ENCODE results near the gene PVALEF.

PVALEF gene

DNA sequence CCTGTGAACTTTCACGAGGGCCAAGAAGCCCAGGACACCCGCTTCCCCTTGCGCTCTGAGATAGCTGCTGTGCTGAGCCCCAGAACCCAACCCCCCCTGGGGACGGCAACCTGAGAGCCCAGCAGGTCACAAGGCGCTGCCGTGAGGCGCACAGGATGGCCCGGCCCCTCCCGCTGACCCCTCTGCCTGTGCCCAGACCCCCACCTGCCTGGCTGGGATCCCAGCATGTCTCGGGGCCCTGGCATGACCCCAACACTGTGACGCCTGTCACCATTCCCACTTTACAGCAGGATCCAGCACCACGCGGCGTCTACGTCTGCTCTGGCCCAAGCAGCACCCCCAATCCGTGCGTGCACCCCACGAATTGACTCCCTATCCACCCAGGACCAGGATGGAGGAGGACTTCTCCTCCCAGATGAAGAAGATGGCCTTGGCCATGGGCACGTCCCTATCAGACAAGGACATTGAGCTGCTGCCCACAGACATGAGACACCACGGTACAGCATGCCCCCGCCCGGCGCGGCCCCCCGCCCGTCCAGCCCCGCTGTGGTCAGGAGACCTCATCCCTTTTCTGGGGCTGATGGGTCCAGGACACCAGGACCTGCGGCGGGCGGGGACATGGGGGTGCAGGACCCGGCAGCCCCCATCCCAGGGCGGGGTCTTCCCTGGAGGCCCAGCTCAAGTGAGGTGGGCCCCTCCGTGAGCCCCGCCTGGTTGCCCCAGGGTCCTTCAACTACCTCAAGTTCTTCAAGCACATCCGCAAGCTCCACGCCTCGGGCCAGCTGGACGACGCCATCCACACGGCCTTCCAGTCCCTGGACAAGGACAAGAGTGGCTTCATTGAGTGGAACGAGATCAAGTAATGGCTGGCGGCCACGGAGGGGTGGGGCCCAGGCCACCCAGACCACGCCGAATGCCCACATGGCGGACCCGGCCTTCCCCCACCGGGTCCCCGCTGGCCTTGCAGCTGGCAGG, 15.8 kb downstream of the PVALEF start:
- Histone ChIP-seq H3K27me3 (ENCODE audit: insufficient read depth, poor library complexity, severe bottlenecking) (peaks cover 9% of the 10 kb centered on the region), H3K4me3 (replicated peaks; ENCODE audit: insufficient read depth, low read length) (no peak overlapping the region)
- DNase-seq (ENCODE audit: low read depth in 1 of 2, low spot score in 1 of 2): no peak

DNA sequence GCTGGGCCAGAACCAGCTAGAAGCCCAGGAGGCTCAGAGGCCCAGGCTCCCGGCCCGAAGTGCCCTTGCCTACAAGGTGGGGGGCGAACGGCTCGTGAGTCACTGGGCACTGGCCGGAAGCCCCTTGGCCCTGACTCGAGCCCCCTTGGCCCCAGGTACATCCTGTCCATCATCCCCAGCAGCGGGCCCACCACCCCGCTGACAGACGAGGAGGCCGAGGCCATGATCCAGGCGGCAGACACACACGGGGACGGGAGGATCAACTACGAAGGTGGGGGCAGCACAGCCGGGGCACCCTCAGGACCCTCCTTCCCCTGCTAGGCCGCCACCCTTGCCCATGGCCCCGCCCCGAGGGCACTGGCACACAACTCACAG, 16.5 kb downstream of the PVALEF start:
- TF ChIP-seq, protein P1, sequence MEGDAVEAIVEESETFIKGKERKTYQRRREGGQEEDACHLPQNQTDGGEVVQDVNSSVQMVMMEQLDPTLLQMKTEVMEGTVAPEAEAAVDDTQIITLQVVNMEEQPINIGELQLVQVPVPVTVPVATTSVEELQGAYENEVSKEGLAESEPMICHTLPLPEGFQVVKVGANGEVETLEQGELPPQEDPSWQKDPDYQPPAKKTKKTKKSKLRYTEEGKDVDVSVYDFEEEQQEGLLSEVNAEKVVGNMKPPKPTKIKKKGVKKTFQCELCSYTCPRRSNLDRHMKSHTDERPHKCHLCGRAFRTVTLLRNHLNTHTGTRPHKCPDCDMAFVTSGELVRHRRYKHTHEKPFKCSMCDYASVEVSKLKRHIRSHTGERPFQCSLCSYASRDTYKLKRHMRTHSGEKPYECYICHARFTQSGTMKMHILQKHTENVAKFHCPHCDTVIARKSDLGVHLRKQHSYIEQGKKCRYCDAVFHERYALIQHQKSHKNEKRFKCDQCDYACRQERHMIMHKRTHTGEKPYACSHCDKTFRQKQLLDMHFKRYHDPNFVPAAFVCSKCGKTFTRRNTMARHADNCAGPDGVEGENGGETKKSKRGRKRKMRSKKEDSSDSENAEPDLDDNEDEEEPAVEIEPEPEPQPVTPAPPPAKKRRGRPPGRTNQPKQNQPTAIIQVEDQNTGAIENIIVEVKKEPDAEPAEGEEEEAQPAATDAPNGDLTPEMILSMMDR (IDR thresholded peaks at IDR 0.05; ENCODE audit: insufficient read depth, low read length): no peak
- TF ChIP-seq GABPA (IDR thresholded peaks at IDR 0.05; ENCODE audit: low read depth) (no peak), SPI1 (IDR thresholded peaks at IDR 0.05; ENCODE audit: borderline replicate concordance, low read depth) (no peak), POLR2AphosphoS5 (IDR thresholded peaks at IDR 0.05; ENCODE audit: low read depth) (no peak)
- TF ChIP-seq, protein P2, sequence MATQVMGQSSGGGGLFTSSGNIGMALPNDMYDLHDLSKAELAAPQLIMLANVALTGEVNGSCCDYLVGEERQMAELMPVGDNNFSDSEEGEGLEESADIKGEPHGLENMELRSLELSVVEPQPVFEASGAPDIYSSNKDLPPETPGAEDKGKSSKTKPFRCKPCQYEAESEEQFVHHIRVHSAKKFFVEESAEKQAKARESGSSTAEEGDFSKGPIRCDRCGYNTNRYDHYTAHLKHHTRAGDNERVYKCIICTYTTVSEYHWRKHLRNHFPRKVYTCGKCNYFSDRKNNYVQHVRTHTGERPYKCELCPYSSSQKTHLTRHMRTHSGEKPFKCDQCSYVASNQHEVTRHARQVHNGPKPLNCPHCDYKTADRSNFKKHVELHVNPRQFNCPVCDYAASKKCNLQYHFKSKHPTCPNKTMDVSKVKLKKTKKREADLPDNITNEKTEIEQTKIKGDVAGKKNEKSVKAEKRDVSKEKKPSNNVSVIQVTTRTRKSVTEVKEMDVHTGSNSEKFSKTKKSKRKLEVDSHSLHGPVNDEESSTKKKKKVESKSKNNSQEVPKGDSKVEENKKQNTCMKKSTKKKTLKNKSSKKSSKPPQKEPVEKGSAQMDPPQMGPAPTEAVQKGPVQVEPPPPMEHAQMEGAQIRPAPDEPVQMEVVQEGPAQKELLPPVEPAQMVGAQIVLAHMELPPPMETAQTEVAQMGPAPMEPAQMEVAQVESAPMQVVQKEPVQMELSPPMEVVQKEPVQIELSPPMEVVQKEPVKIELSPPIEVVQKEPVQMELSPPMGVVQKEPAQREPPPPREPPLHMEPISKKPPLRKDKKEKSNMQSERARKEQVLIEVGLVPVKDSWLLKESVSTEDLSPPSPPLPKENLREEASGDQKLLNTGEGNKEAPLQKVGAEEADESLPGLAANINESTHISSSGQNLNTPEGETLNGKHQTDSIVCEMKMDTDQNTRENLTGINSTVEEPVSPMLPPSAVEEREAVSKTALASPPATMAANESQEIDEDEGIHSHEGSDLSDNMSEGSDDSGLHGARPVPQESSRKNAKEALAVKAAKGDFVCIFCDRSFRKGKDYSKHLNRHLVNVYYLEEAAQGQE (IDR thresholded peaks at IDR 0.05; ENCODE audit: insufficient replicate concordance, low read depth): no peak
- Histone ChIP-seq H3K27ac (replicated peaks) (no peak overlapping the region), H3K4me3 (replicated peaks; ENCODE audit: insufficient read depth, low read length) (no peak overlapping the region), H3K27me3 (ENCODE audit: insufficient read depth, poor library complexity, severe bottlenecking) (peaks cover 9% of the 10 kb centered on the region)
- no peak for DNase-seq (ENCODE audit: low read depth in 1 of 2, low spot score in 1 of 2)

More for the DNA sequence above, 15.8 kb downstream of the PVALEF start:
- TF ChIP-seq SPI1 (IDR thresholded peaks at IDR 0.05; ENCODE audit: borderline replicate concordance, low read depth): no peak
- no peak for TF ChIP-seq POLR2AphosphoS5 (IDR thresholded peaks at IDR 0.05; ENCODE audit: low read depth)
- TF ChIP-seq, protein P2 (IDR thresholded peaks at IDR 0.05; ENCODE audit: insufficient replicate concordance, low read depth): no peak
- TF ChIP-seq GABPA (IDR thresholded peaks at IDR 0.05; ENCODE audit: low read depth): no peak
- TF ChIP-seq, protein P1 (IDR thresholded peaks at IDR 0.05; ENCODE audit: insufficient read depth, low read length): no peak
- H3K27ac ChIP-seq (replicated peaks): no peak overlapping the region

DNA sequence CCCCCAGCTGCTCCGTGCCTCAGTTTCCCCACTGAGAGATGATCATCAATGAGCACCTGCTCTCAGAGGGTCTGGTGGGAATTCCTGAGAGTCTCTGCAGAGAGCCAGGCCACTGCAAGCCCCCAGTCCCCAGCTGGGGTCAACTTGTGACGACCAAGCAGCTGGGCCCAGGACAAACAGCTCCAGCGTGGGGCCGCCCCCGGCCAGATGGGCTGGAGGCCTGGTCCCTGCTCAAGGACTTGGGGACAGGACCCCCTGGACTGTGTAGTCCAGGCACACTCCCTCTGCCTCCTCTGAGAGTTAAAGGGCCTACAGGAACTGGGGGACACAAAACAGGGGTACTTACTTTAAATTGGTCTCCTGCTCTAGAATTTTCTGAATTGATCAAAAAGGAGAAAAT, 17.3 kb downstream of the PVALEF start:
- Histone ChIP-seq H3K27ac (replicated peaks) (no peak overlapping the region), H3K4me3 (replicated peaks; ENCODE audit: insufficient read depth, low read length) (no peak overlapping the region), H3K27me3 (ENCODE audit: insufficient read depth, poor library complexity, severe bottlenecking) (peaks cover 9% of the 10 kb centered on the region)
- TF ChIP-seq GABPA (IDR thresholded peaks at IDR 0.05; ENCODE audit: low read depth) (no peak), POLR2AphosphoS5 (IDR thresholded peaks at IDR 0.05; ENCODE audit: low read depth) (no peak), SPI1 (IDR thresholded peaks at IDR 0.05; ENCODE audit: borderline replicate concordance, low read depth) (no peak)
- TF ChIP-seq, protein P2 (IDR thresholded peaks at IDR 0.05; ENCODE audit: insufficient replicate concordance, low read depth): no peak
- TF ChIP-seq, protein P1 (IDR thresholded peaks at IDR 0.05; ENCODE audit: insufficient read depth, low read length): no peak
- DNase-seq (ENCODE audit: low read depth in 1 of 2, low spot score in 1 of 2): no peak
